K562 (cell line): ENCODE data around the gene ZNF319. TPM values are rescaled to one million over a fixed set of nuclear protein-coding genes. Genes with fewer than 3 reads are reported as not detected.

Experiments used
- ELF1 ChIP-seq: fragments of 200-800 bp; sonication (Bioruptor generic); IDR thresholded peaks from 2 replicates; pipeline ENCODE4 v1.6.1; 2016; ENCODE audit warnings: missing genetic modification characterization, missing compliant biosample characterization
- ESRRB ChIP-seq: fragments of 250-450 bp; sonication (Bioruptor Pico); IDR thresholded peaks from 2 replicates; pipeline ENCODE4 v1.5.0; 2020; ENCODE audit warnings: mild to moderate bottlenecking, moderate library complexity, borderline replicate concordance
- EWSR1 ChIP-seq: fragments of 450-650 bp; IDR thresholded peaks from 2 replicates; pipeline ENCODE4 v1.6.1; 2018; ENCODE audit warnings: borderline replicate concordance, mild to moderate bottlenecking, low read depth, moderate library complexity; ENCODE audit not compliant: partially characterized antibody
- HIVEP1 ChIP-seq: fragments of 250-450 bp; sonication (Bioruptor Pico); IDR thresholded peaks from 2 replicates; pipeline ENCODE4 v1.4.0; 2020; ENCODE audit warnings: mild to moderate bottlenecking
- HMG20A ChIP-seq: fragments of 450-650 bp; formaldehyde crosslinking; conservative IDR thresholded peaks from 2 replicates; pipeline ENCODE4 v1.4.0; 2020; ENCODE audit warnings: mild to moderate bottlenecking, mixed read lengths
- MCM5 ChIP-seq: fragments of 450-650 bp; IDR thresholded peaks from 2 replicates; pipeline ENCODE4 v1.6.1; 2016; ENCODE audit warnings: low read depth
- MYNN ChIP-seq, 2 experiments: sonication (generic); formaldehyde crosslinking in 1 of 2; IDR thresholded peaks; 2 replicates each; pipeline versions ENCODE4 v1.5.0 to v1.6.1; 2016 to 2020; ENCODE audit warnings: antibody characterized with exemption in 1 of 2, missing genetic modification reagents in 1 of 2
- NFE2 ChIP-seq: IDR thresholded peaks from 2 replicates; pipeline ENCODE4 v1.6.1; 2014; ENCODE audit warnings: antibody characterized with exemption, low read depth
- SAP30 ChIP-seq: fragments of 200-600 bp; sonication (generic); IDR thresholded peaks from 2 replicates; pipeline ENCODE4 v1.6.1; 2012; ENCODE audit warnings: borderline replicate concordance, low read depth, mild to moderate bottlenecking, moderate library complexity, low read length, control low read depth, inconsistent platforms; ENCODE audit not compliant: insufficient read depth, poor library complexity, severe bottlenecking
- TAF1 ChIP-seq: IDR thresholded peaks from 2 replicates; pipeline ENCODE4 v1.6.1; 2011; ENCODE audit warnings: mild to moderate bottlenecking, low read length, moderate library complexity; ENCODE audit not compliant: insufficient read depth, control insufficient read depth, severe bottlenecking; ENCODE audit errors: extremely low read depth
- TOE1 ChIP-seq, 2 experiments: fragments of 450-650 bp in 1 of 2; sonication (generic) in 1 of 2; formaldehyde crosslinking in 1 of 2; IDR thresholded peaks; 2 replicates each; pipeline versions ENCODE4 v1.7.1 to v1.8.0; 2016 to 2022; ENCODE audit warnings: borderline replicate concordance in 2 of 2, mild to moderate bottlenecking in 2 of 2, antibody characterized with exemption in 1 of 2, inconsistent platforms in 1 of 2, low read depth in 1 of 2, missing genetic modification reagents in 1 of 2, moderate library complexity in 1 of 2
- XRCC5 ChIP-seq: fragments of 200-400 bp; formaldehyde crosslinking; IDR thresholded peaks from 2 replicates; pipeline ENCODE4 v1.6.1; 2017; ENCODE audit warnings: low read depth, mild to moderate bottlenecking, low read length
- ZFP36 ChIP-seq: fragments of 150-350 bp; IDR thresholded peaks from 2 replicates; pipeline ENCODE4 v1.6.1; 2018; ENCODE audit warnings: low read length, low read depth; ENCODE audit not compliant: partially characterized antibody
- ZNF324 ChIP-seq: fragments of 250-450 bp; sonication (Bioruptor Pico); IDR thresholded peaks from 2 replicates; pipeline ENCODE4 v1.4.0; 2020; ENCODE audit warnings: mild to moderate bottlenecking
- ZNF584 ChIP-seq: fragments of 200-800 bp; sonication (Bioruptor generic); IDR thresholded peaks from 2 replicates; pipeline ENCODE4 v1.6.1; 2016; ENCODE audit warnings: low read depth, mild to moderate bottlenecking, missing genetic modification characterization, missing compliant biosample characterization
- ZNF707 ChIP-seq: fragments of 250-450 bp; sonication (Bioruptor Pico); conservative IDR thresholded peaks from 2 replicates; pipeline ENCODE4 v1.8.0; 2022; ENCODE audit warnings: inconsistent platforms, mild to moderate bottlenecking, moderate library complexity
- polyA plus RNA-seq, 8 experiments: library from polyadenylated mRNA; depleted of rRNA in 4 of 8; stranded (reverse) in 5 of 8; unstranded in 3 of 8; fragments of >200 nt; fragmentation: Nextera tagmentation in 2 of 8; fragmentation: Illumina TruSeq in 1 of 8; extraction: Ambion mirVana in 2 of 8; extraction: Trizol in 1 of 8; gene quantifications; 2 replicates each; pipeline versions ENCODE4 v1.2.1 to v1.2.3, GENCODE V29; 2011 to 2014; ENCODE audit warnings: inconsistent platforms in 1 of 8, missing spikeins in 1 of 8
- total RNA-seq, 7 experiments: library from RNA; depleted of rRNA in 6 of 7; stranded (reverse); fragments of >200 nt in 6 of 7; fragmentation: Illumina TruSeq in 2 of 7; extraction: Trizol in 2 of 7; gene quantifications; 2 replicates each; pipeline versions ENCODE4 v1.2.1 to v1.2.3, GENCODE V29; 2011 to 2021; ENCODE audit warnings: low replicate concordance in 1 of 7
- TF ChIP-seq, protein P1 (sequence below): fragments of 450-650 bp; formaldehyde crosslinking; IDR thresholded peaks from 2 replicates; pipeline ENCODE4 v1.4.0; 2020; ENCODE audit warnings: mild to moderate bottlenecking, moderate library complexity
- TF ChIP-seq, protein P2 (sequence below), 2 experiments: fragments of 450-650 bp; conservative IDR thresholded peaks; 2 replicates each; pipeline ENCODE4 v1.6.1; 2017; ENCODE audit warnings: mild to moderate bottlenecking in 2 of 2, moderate library complexity in 2 of 2
- TF ChIP-seq, protein P3 (sequence below): sonication (generic); formaldehyde crosslinking; IDR thresholded peaks from 2 replicates; pipeline ENCODE4 v1.8.0; 2022; ENCODE audit warnings: mild to moderate bottlenecking, missing genetic modification reagents
- TF ChIP-seq, protein P4 (sequence below): sonication (generic); formaldehyde crosslinking; IDR thresholded peaks from 2 replicates; pipeline ENCODE4 v1.8.0; 2022; ENCODE audit warnings: mild to moderate bottlenecking, missing genetic modification reagents, borderline replicate concordance

The ZNF319 gene
- total and polyA plus RNA-seq, 9 of the 15 experiments (the other 6 are each of a cell fraction or from before 2014, with no cell fraction given), result 0.20 to 5.7 (median 1.4) TPM

DNA sequence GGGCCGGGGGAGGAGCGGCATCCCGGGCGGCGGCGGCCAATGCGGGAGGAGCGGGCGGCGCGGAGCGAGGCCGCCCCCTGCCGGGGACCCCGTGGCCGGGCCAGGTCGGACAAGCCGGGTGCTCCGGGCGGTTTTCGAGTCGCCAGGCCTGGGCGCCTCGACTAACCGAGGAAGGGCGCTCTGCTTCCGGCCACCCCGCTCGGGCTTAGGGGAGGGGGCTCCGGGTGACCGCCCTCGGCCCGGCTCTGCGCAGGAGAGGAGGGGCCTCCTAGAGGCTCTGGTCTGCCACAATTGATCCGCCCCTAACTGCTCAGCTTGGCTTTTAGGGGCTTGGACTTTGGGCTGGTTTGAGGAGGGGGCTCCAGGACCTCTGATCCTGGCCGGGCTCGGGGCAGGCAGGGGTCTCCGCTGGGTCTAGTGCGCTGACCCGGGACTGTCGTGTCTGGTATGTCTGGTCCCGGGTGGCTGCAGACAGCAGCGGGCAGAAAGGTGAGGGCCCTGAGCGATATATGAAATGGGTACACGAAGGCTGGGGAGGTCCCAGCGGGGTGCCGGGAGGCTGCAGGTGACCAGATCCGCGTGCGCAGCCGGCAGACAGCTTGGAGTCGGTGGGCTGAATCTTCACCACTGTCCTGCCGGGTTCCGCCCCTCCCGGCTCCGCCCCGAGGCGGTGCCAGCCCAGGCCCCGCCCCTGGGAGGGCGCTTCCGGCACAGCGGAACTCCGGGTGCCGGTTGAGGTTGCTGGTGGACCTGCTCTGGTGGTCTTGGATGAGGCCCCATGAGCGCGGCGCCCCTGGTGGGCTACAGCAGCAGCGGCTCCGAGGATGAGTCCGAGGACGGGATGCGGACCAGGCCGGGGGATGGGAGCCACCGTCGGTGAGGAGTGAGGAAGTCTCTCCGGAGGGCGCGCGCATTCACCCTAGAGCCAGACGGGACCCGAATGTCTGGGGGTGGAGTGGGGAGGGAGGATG is 519 bp upstream of the ZNF319 start, which contains the start of gene USB1 (continued):
- TF ChIP-seq, protein P1, sequence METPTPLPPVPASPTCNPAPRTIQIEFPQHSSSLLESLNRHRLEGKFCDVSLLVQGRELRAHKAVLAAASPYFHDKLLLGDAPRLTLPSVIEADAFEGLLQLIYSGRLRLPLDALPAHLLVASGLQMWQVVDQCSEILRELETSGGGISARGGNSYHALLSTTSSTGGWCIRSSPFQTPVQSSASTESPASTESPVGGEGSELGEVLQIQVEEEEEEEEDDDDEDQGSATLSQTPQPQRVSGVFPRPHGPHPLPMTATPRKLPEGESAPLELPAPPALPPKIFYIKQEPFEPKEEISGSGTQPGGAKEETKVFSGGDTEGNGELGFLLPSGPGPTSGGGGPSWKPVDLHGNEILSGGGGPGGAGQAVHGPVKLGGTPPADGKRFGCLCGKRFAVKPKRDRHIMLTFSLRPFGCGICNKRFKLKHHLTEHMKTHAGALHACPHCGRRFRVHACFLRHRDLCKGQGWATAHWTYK (CRISPR knock-in tag), result 0 out of 2 replicates have a peak, but pooled peaks have one; percentile 14
- TF ChIP-seq, protein P2, sequence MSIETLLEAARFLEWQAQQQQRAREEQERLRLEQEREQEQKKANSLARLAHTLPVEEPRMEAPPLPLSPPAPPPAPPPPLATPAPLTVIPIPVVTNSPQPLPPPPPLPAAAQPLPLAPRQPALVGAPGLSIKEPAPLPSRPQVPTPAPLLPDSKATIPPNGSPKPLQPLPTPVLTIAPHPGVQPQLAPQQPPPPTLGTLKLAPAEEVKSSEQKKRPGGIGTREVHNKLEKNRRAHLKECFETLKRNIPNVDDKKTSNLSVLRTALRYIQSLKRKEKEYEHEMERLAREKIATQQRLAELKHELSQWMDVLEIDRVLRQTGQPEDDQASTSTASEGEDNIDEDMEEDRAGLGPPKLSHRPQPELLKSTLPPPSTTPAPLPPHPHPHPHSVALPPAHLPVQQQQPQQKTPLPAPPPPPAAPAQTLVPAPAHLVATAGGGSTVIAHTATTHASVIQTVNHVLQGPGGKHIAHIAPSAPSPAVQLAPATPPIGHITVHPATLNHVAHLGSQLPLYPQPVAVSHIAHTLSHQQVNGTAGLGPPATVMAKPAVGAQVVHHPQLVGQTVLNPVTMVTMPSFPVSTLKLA (conservative IDR thresholded peaks at IDR 0.05), result peak; percentile 69 to 80
- peak; percentile 44 for TF ChIP-seq ZFP36
- TF ChIP-seq ZNF324 (CRISPR knock-in tag), result no peak
- TF ChIP-seq TAF1, result peak; percentile 67
- TF ChIP-seq MCM5, result no peak
- no peak for TF ChIP-seq TOE1 (IDR thresholded peaks at IDR 0.05; ENCODE audit: borderline replicate concordance)
- TF ChIP-seq TOE1 (CRISPR knock-in tag; IDR thresholded peaks at IDR 0.05; ENCODE audit: borderline replicate concordance, low read depth), result no peak
- TF ChIP-seq ZNF707 (CRISPR knock-in tag), result no peak
- no peak for TF ChIP-seq HIVEP1 (CRISPR knock-in tag)
- TF ChIP-seq XRCC5, result peak; percentile 51; the same call in 1 of the 2 replicates
- TF ChIP-seq, protein P3, sequence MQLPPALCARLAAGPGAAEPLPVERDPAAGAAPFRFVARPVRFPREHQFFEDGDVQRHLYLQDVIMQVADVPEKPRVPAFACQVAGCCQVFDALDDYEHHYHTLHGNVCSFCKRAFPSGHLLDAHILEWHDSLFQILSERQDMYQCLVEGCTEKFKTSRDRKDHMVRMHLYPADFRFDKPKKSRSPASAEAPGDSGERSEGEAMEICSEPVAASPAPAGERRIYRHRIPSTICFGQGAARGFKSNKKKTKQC, result no peak
- TF ChIP-seq, protein P4, sequence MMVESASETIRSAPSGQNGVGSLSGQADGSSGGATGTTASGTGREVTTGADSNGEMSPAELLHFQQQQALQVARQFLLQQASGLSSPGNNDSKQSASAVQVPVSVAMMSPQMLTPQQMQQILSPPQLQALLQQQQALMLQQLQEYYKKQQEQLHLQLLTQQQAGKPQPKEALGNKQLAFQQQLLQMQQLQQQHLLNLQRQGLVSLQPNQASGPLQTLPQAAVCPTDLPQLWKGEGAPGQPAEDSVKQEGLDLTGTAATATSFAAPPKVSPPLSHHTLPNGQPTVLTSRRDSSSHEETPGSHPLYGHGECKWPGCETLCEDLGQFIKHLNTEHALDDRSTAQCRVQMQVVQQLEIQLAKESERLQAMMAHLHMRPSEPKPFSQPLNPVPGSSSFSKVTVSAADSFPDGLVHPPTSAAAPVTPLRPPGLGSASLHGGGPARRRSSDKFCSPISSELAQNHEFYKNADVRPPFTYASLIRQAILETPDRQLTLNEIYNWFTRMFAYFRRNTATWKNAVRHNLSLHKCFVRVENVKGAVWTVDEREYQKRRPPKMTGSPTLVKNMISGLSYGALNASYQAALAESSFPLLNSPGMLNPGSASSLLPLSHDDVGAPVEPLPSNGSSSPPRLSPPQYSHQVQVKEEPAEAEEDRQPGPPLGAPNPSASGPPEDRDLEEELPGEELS (CRISPR knock-in tag), result 0 out of 2 replicates have a peak, but pooled peaks have one; percentile 35
- TF ChIP-seq MYNN (IDR thresholded peaks at IDR 0.05), result no peak
- no peak for TF ChIP-seq MYNN (CRISPR knock-in tag; IDR thresholded peaks at IDR 0.05)
- no peak for TF ChIP-seq HMG20A (CRISPR knock-in tag)
- no peak for TF ChIP-seq EWSR1
- no peak for TF ChIP-seq ZNF584 (CRISPR knock-in tag)
- TF ChIP-seq ESRRB (CRISPR knock-in tag), result no peak
- peak; percentile 78 for TF ChIP-seq ELF1 (tag)
- peak; percentile 94 for TF ChIP-seq SAP30
- TF ChIP-seq NFE2, result no peak
